AG04449 (cell line): Measurements from ENCODE around the gene TRABD2B.

Experiments
- CTCF ChIA-PET: fragments of 350-600 bp; formaldehyde crosslinking; extraction: SDS; loops from one replicate; lab custom pipeline; 2021; ENCODE audit warnings: antibody characterized with exemption; lab: Yijun Ruan, JAX
- POLR2A ChIA-PET: fragments of 400-600, 350-600 bp; formaldehyde crosslinking; extraction: SDS; loops from one replicate; lab custom pipeline; 2020; ENCODE audit warnings: antibody characterized with exemption, inconsistent platforms; lab: Yijun Ruan, JAX
- DNase-seq: peaks from one replicate; pipeline ENCODE4 v3.0.0-alpha.2; 2010; ENCODE audit warnings: low read depth, low spot score
- H3K4me3 ChIP-seq: 2 replicates; pipeline ENCODE4 v1.5.1; 2011; ENCODE audit warnings: low read depth, mild to moderate bottlenecking, control low read depth, low read length
- TF ChIP-seq, protein P1 (sequence below): IDR thresholded peaks from one replicate; pipeline ENCODE4 v1.5.1; 2011; ENCODE audit warnings: mild to moderate bottlenecking, moderate library complexity, low read length, control low read depth, inconsistent platforms; ENCODE audit not compliant: insufficient read depth; ENCODE audit errors: missing control alignments

TRABD2B gene

DNA sequence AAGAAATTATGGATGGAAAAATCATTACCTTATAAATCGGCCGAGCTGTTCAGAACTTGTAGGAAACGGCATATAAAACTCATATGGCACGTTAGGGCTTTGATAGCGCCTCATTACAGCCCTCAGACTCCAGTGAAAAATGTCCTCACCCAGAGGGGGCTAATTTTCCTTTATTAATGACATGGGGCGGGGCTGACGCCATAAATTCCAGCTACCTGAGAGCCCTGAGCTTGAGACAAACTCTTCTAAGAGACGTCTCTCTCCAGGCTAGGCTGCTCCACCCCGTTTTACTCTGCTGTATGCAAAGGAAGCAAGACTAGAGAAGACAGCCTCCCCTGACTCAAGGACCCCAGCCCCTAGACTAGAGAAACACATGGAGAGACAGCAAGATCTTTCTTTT, 149.4 kb downstream of the TRABD2B start:
- TF ChIP-seq, protein P1, sequence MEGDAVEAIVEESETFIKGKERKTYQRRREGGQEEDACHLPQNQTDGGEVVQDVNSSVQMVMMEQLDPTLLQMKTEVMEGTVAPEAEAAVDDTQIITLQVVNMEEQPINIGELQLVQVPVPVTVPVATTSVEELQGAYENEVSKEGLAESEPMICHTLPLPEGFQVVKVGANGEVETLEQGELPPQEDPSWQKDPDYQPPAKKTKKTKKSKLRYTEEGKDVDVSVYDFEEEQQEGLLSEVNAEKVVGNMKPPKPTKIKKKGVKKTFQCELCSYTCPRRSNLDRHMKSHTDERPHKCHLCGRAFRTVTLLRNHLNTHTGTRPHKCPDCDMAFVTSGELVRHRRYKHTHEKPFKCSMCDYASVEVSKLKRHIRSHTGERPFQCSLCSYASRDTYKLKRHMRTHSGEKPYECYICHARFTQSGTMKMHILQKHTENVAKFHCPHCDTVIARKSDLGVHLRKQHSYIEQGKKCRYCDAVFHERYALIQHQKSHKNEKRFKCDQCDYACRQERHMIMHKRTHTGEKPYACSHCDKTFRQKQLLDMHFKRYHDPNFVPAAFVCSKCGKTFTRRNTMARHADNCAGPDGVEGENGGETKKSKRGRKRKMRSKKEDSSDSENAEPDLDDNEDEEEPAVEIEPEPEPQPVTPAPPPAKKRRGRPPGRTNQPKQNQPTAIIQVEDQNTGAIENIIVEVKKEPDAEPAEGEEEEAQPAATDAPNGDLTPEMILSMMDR, result no peak
- no peak for DNase-seq
- no peak overlapping the region for H3K4me3 ChIP-seq
- ChIA-PET POLR2A (no interaction called here), CTCF (no interaction called here)

DNA sequence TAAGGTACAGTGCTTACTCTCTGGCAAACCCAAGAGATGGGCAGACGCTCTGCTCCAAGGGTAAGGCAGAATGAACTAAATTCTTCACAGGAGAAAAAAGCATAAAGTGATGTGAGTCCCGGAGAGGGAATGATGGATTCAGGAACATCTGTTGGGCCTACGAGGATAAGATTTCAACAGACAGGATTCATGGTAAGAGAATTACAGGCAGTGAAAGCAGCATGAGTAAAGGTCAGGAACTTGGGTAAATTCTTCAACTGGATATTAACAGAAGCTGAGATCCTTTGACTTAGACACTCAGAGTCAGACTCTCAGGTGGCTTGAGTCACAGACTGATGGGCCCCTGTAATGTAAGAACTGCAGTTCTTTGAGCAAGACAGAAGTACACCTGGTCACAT, 152.6 kb downstream of the TRABD2B start:
- no peak for DNase-seq
- TF ChIP-seq, protein P1, result no peak
- no peak overlapping the region for H3K4me3 ChIP-seq
- ChIA-PET CTCF (no interaction called here), POLR2A (no interaction called here)

DNA sequence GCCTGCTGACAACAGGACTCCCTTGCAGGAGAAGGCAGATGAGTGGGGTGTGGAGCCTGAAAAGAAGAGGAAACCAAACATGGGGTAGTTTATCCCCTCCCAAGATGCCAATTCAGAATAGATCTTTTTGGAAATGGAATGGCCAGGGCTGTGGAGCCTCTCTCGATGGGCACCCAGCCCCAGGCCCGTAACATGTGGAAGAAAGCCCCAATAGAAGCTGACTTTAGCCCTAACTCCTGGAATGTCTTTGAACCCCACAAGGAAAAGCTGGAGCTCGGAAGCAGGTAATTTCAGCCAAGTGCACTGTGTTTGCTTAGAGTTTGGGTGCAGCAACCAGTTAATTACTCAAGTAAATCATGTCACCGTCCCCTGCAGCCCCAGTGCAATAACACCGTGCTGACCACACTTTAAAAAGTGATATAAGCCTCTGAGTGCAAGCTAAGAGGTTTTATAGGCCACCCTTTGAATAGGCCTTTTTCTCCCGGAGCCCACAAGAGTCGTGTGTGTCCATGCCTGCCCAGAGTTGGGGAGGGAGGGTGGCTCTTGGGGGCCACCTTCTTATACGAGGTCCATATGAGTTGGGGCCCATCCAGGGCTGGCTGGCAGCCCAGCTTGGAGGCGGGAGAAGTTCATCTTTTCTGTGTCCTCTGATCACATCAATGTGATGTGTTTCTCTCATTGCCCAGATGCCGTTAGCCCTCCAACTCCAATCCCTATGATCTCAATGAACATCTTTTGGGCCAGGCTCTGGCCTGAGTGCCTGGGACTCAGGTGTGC, 153.2 kb downstream of the TRABD2B start:
- ChIA-PET CTCF (no interaction called here), POLR2A (no interaction called here)
- H3K4me3 ChIP-seq, result no peak overlapping the region
- TF ChIP-seq, protein P1, result no peak
- DNase-seq, result no peak

DNA sequence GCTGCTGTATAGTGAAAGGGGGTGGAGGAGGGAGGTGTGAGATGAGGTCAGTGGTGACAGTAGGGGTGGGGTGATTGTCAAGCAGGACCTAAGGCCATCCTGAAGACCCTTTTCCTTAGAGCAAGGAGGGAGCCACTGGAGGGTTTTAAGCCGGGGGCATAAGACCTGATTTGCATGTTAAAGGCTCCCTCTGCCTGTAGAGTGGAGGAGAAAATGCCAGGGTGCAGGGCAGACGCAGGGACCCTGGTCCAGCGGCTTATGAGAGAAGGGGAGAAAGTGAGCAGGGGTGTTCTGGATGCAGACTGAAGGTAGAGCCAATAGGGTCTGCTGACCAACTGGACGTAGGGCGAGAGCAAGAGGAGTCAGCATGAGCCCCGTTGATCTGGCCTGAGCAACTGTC, 154.1 kb downstream of the TRABD2B start:
- DNase-seq, result no peak
- no peak overlapping the region for H3K4me3 ChIP-seq
- CTCF ChIA-PET, result no interaction called here
- POLR2A ChIA-PET, result no interaction called here
- TF ChIP-seq, protein P1, result no peak

DNA sequence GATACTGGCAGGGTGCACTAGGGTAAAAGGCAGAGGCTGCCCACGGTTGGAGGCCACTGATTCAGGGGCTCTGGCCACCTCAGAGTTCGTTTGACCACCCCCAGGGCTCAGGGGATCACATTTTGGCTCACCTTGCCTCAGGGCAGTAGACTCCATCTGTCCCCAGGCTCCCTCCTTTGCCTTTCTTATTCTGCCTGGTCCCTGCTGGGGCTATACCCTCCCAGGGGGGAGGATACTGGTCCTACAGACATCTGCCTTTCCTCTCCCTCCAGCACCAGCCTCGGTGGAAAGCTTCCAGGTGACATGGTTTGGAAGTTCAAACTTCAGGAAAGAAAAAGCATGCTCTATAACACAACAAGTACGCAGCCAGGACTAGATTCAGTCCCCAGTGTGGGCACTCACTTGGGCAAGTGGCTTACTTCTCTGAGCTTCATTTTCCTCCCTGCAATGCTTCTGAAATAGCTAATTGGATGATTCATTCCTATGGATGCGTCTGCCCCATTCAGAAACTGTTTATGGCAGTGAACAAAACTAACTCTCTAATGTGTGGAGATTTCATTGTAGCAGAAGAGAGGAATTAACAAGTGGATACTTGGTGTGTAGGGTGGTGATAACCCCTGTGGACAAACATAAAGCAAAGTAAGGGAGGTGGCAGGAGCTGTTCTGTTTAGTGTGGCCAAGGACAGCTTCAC, 154.8 kb downstream of the TRABD2B start:
- CTCF ChIA-PET, result no interaction called here
- TF ChIP-seq, protein P1, result no peak
- no peak overlapping the region for H3K4me3 ChIP-seq
- DNase-seq, result no peak
- POLR2A ChIA-PET, result no interaction called here

DNA sequence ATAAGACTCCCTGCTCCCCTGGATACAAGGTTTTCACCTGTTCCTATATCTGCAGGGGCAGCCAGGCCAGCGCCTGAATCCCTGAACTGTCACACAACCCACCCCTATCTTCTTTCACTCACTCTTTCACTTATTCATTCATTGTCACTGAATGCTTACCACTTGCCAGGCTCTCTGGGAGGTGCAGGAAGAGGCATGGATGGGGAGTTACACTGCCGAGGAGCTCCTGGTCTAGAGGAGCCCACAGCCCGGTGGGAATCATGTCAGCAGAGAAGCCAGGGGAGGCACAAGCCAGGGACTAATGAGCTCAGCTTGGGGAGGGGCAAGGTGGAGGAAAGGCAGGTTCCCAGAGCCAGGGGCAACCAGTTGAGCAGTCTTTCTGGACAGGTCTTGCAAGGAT, 155.8 kb downstream of the TRABD2B start:
- H3K4me3 ChIP-seq, result no peak overlapping the region
- DNase-seq, result no peak
- CTCF ChIA-PET, result no interaction called here
- TF ChIP-seq, protein P1, result no peak
- POLR2A ChIA-PET, result no interaction called here
